Activated naive CD8-positive, alpha-beta T cell treated with anti-CD3 and anti-CD28 coated beads, Interleukin-2, amount 50 U/mL, for 24 hours (primary cell): ENCODE results near the gene MYO5B.
A peak's percentile ranks its signal among the peaks of the same experiment; 100 is the strongest.

ENCODE experiments used
- ATAC-seq: fragments of 150-1000 bp; cut with Tn5 transposase; one replicate; pipeline ENCODE4 v1.10.0; 2021
- DNase-seq: peaks from one replicate; pipeline ENCODE4 v3.0.0; 2021
- H3K27ac Mint-ChIP-seq: one replicate; pipeline ENCODE4 v1.8.0; 2021; ENCODE audit warnings: mild to moderate bottlenecking, mixed read lengths
- H3K27me3 Mint-ChIP-seq: one replicate; pipeline ENCODE4 v1.8.0; 2021; ENCODE audit warnings: mixed read lengths
- H3K36me3 Mint-ChIP-seq: one replicate; pipeline ENCODE4 v1.8.0; 2021; ENCODE audit warnings: low read depth, mixed read lengths
- H3K4me1 Mint-ChIP-seq: one replicate; pipeline ENCODE4 v1.8.0; 2021; ENCODE audit warnings: mixed read lengths
- H3K4me3 Mint-ChIP-seq: one replicate; pipeline ENCODE4 v1.8.0; 2021; ENCODE audit warnings: mild to moderate bottlenecking, moderate library complexity, mixed read lengths
- H3K9me3 Mint-ChIP-seq: one replicate; pipeline ENCODE4 v1.8.0; 2021; ENCODE audit warnings: mixed read lengths

Gene MYO5B

DNA sequence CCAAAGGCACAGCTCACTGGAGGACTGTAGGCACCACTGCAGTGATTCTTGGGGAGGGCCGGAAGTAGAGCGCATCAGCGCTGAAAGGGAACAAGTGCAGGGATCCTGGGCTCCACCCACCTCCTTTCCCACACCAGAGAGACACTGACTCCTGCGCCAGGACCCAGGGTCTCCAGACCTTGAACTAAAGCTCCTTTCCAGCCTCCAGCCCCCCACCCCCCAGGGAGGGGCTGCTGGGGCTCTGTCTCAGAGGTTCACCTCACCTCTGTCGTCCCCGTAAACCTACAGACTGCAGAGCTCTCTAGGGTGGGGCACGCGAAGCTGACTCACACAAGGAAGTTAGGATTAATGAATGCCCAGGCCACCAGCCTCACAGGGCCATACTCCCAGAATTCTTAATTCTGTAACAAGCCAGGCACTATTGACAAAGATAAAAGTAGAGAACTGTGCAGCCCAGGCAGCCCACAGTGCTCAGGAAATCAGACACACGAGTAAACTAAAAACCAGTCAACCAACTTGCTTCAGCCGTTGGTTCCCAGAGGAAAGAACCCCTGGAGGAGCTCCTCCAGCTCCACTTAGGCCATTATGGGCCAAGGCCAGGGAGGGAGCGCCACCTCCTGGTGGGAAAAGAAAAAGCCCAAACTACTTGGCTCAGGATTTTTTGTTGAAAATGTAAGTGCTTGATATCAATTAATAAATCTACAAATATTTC is 336.5 kb downstream of the MYO5B start:
- no peak overlapping the region for H3K27ac Mint-ChIP-seq
- no peaks in the 10 kb centered on the region for H3K36me3 Mint-ChIP-seq
- H3K4me1 Mint-ChIP-seq = no peaks in the 10 kb centered on the region
- H3K9me3 Mint-ChIP-seq = no peaks in the 10 kb centered on the region
- H3K27me3 Mint-ChIP-seq = no peaks in the 10 kb centered on the region
- DNase-seq (peak; percentile 71), ATAC-seq (no peak)
- H3K4me3 Mint-ChIP-seq = no peak overlapping the region

DNA sequence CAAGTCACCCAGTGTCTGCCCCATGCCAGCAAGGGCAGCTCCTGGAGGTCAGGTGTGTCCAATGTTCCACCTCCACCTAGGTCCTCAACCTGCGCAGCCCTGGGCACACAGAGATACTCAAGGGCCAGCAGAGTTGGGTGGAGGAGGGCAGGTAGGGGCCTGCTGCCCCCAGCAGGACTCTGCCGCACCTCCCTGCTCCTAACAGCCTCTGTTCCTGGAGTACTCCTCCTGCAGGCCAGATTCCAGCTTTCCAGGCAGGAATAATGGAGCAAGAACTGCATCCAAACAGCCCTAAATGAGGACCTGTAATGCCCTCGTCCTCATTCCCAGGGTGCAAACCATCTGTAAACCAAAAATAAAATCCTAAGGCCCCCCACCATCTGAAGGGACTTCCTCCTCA is 337.2 kb downstream of the MYO5B start:
- H3K36me3 Mint-ChIP-seq = no peaks in the 10 kb centered on the region
- no peaks in the 10 kb centered on the region for H3K4me1 Mint-ChIP-seq
- DNase-seq = no peak
- ATAC-seq = no peak
- H3K4me3 Mint-ChIP-seq = no peak overlapping the region
- H3K9me3 Mint-ChIP-seq = no peaks in the 10 kb centered on the region
- no peak overlapping the region for H3K27ac Mint-ChIP-seq
- no peaks in the 10 kb centered on the region for H3K27me3 Mint-ChIP-seq

DNA sequence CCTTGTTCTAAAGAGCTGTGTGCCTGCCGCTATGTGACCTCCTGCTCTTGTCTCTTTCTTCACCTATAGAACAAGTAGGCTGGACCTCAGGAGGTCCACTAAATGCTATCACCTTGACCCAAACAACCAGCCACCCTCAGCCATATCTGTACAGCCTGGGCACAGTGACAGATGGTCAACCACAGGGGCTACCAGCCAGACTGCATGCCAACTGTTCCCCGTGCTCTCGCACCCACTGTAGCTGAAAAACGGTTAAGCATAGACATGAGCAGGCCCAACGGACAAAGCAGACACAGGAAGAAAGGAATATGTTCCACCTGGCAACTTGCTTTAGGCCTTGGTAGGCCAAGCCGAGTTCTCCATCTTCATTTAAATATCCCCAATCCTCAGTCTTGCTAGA is 338.5 kb downstream of the MYO5B start:
- H3K27me3 Mint-ChIP-seq = no peaks in the 10 kb centered on the region
- H3K27ac Mint-ChIP-seq = no peak overlapping the region
- H3K9me3 Mint-ChIP-seq = no peaks in the 10 kb centered on the region
- DNase-seq = no peak
- no peak overlapping the region for H3K4me3 Mint-ChIP-seq
- ATAC-seq = no peak
- no peaks in the 10 kb centered on the region for H3K4me1 Mint-ChIP-seq
- H3K36me3 Mint-ChIP-seq = no peaks in the 10 kb centered on the region

DNA sequence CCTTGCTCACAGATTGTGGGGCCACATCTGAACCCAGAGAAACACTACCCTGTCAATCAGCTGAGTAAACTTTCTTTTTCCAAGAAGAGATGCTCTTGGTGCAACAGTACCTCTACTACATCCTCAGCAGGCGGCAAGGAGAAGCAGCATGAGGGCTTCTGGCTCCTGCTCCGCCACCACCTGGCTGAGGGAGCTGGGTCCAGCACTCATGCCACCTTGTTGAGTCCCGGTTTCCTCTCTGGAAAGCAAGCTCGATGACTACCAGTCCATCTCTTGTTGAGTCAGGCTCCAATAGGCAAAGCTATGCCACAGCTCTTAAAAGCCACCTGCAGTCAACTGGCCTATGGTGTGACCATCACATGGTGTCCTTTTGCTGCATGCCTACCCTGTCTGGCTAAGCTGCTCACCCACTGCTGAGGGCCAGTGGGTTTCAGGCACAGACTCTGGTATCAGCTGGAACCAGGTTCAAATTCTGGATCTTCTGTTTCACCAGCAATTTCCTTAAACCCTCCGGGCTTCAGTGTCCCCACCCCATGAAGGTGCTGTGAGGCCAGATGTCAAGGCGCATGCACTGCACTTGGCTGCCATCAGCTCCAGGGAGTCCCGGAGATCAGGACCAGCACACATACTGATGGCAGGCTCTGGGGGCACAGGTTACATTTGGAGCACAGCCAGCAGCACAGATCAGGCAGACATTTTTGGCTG is 339.1 kb downstream of the MYO5B start:
- Mint-ChIP-seq H3K4me1 (no peaks in the 10 kb centered on the region), H3K27ac (no peak overlapping the region), H3K9me3 (no peaks in the 10 kb centered on the region), H3K27me3 (no peaks in the 10 kb centered on the region), H3K4me3 (no peak overlapping the region), H3K36me3 (no peaks in the 10 kb centered on the region)
- no peak for DNase-seq
- no peak for ATAC-seq

DNA sequence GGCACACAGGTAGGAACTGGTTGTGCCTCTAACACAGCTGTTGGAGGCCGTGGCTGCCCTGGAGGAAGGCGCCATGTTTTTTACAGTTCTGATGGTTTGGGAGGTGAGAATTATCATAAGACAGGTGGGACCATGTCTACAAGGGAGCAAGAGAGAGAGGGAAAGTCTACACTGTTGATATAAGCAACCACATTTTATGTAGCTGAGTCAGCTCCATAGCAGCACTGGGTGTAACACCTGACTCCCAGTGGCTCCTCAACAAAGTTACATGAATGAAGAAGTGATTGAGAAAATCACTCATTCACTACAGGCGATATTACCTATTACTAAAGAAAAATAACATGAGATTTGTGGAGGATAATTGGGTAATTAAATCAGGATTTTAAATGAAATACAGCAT is 340.3 kb downstream of the MYO5B start:
- Mint-ChIP-seq H3K36me3 (no peaks in the 10 kb centered on the region), H3K9me3 (no peaks in the 10 kb centered on the region), H3K4me1 (no peaks in the 10 kb centered on the region), H3K27me3 (no peaks in the 10 kb centered on the region), H3K27ac (no peak overlapping the region), H3K4me3 (no peak overlapping the region)
- DNase-seq (no peak), ATAC-seq (no peak)

DNA sequence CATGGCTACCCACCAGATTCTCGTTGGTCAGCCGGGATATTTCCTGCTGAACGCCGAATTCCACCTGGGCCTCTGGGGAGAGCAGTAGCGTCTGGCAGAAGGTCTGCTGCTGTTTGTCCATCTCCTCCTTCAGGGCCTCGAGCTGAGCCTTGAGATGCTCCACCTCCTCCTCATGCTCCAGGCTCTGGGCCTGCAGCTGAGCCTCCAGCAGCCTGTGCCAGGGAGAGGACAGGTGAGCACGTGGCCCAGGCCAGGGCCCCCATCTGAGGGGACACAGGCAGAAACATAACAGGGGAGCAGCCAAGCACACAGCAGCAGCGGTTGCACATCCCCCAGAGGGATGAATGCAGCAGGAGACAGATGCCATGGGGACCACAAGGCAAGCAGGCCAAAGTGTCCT is 341.5 kb downstream of the MYO5B start:
- no peaks in the 10 kb centered on the region for H3K9me3 Mint-ChIP-seq
- H3K4me3 Mint-ChIP-seq = no peak overlapping the region
- H3K27me3 Mint-ChIP-seq = peaks cover 2% of the 10 kb centered on the region
- H3K27ac Mint-ChIP-seq = no peak overlapping the region
- H3K36me3 Mint-ChIP-seq = no peaks in the 10 kb centered on the region
- H3K4me1 Mint-ChIP-seq = no peaks in the 10 kb centered on the region
- DNase-seq (no peak), ATAC-seq (no peak)

DNA sequence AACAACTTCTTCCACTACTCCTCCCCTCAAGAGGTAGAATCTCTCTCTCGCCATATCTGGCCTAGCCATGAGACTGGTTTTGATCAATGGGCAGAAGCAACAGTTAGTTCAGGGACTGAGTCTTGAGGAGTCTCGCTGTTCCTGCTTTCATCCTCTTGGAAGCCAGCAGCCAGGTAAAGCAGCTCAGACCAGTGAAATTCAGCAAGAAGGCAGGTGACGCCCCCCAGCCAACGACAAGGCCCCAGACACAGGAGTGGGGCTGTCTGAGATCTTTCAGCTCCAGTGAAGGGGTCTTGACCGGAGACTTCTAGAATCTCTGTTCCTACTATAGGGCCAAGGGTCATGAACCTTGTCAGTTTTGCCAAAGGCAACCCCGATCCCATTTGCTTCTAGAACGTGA is 341.9 kb downstream of the MYO5B start:
- no peak overlapping the region for H3K4me3 Mint-ChIP-seq
- H3K4me1 Mint-ChIP-seq = no peaks in the 10 kb centered on the region
- ATAC-seq (no peak), DNase-seq (no peak)
- no peaks in the 10 kb centered on the region for H3K9me3 Mint-ChIP-seq
- H3K27ac Mint-ChIP-seq = no peak overlapping the region
- H3K27me3 Mint-ChIP-seq = peaks cover 2% of the 10 kb centered on the region
- H3K36me3 Mint-ChIP-seq = no peaks in the 10 kb centered on the region

DNA sequence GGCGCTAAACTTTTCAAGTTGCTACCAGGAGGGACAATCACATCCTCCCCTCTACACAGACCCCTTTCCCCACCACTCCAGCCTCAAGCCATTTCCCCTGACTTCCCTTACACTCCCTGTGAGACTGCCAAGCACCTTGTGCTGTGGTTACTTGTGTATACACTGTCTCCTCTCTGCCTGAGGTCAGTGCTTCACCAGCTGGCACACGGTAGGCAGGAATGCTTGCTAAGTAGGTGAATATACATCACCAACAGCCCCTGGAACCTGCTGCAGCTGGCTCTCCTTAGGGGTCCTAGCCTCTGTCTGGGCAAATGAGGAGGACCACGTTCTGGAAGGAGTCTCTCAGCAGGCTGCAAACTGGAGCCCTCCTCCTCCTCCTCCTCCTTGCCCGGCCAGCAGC is 343.3 kb downstream of the MYO5B start:
- DNase-seq (no peak), ATAC-seq (no peak)
- Mint-ChIP-seq H3K4me1 (no peaks in the 10 kb centered on the region), H3K27ac (no peak overlapping the region), H3K27me3 (peaks cover 2% of the 10 kb centered on the region), H3K36me3 (no peaks in the 10 kb centered on the region), H3K9me3 (no peaks in the 10 kb centered on the region), H3K4me3 (no peak overlapping the region)

DNA sequence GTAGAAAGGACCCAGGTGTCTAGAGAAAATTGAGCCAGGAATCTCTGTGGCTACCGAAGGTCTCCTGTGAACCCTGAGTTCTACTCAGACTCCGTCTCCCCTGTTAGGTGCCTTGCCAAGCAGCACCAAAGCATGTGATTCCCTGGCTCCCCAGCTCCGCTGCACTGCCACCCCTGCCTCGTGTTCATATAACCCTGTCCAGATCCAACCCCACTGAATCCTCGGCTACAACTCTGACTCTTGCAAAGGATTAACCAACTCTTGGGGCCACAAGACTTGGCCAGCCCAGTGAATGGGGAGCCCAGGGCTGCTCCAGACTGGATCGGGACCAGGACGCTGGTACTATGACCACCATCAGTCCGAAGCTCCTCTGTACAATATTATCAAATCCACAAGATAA is 344.3 kb downstream of the MYO5B start:
- ATAC-seq = no peak
- no peaks in the 10 kb centered on the region for H3K4me1 Mint-ChIP-seq
- no peak for DNase-seq
- no peaks in the 10 kb centered on the region for H3K9me3 Mint-ChIP-seq
- H3K27me3 Mint-ChIP-seq = peaks cover 2% of the 10 kb centered on the region
- no peaks in the 10 kb centered on the region for H3K36me3 Mint-ChIP-seq
- no peak overlapping the region for H3K27ac Mint-ChIP-seq
- no peak overlapping the region for H3K4me3 Mint-ChIP-seq

DNA sequence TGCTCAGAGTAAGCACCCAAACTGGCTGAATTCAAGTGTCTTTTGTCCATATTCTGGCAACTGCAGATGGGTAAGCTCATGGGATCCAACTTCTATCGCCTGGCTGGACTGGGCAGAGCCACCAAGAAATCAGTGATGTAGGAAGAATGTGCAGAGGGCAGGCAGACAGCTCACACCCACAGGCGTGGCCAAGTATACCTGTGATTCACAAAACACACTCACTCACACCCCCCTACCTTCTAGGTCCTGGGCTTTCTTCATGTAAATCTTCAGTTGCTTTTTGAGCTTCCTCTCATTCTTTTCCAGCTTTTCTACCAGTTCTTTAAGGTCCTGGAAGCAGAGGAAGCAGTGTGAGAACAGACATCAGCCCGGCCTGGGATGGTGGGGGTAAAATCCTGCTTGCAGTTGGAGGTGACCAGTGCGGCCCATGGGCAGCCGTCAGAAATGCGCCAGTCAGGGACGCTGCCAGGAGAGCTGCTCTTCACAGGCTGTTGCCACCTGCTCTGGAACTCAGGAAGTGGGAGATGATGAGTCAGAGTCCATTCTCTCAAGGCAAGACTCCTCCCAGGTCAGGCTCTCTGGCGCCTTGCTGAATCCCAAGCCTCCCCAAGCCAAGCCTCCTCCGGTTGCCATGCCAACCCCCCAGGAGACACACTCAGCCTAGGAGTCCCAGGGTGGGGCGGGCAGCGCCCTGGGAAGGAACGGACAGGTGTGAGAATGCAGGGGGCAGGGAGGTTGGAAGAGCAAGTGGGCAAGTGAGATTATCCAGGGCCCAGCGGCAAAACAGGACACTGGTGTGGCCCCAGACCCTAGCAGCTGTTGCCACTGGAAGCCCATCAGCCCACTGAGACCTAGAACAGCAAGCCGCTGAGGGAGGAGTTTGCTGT is 345.4 kb downstream of the MYO5B start:
- ATAC-seq (no peak), DNase-seq (no peak)
- Mint-ChIP-seq H3K27me3 (peaks cover 2% of the 10 kb centered on the region), H3K36me3 (no peaks in the 10 kb centered on the region), H3K4me1 (no peaks in the 10 kb centered on the region), H3K9me3 (no peaks in the 10 kb centered on the region), H3K4me3 (no peak overlapping the region), H3K27ac (no peak overlapping the region)

DNA sequence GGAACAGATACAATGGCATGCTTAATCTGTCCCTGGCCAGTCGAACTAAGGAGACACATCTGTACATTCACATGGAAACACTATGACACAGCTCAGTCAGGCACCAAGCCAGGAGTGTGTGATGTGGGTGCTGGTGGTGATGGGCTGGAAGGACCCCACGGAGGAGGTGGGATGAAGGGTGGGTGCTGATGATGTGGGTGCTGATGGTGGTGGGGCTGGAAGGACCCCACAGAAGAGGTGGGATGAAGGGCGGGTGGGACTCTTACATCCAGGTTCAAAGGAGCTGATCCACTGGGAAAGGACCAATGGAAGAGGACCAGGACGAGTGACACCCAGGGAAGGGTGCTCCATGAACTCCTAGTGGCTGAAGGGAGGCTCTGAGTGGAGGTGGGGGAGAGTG is 346.8 kb downstream of the MYO5B start:
- Mint-ChIP-seq H3K9me3 (no peaks in the 10 kb centered on the region), H3K27me3 (peaks cover 2% of the 10 kb centered on the region), H3K4me1 (no peaks in the 10 kb centered on the region), H3K36me3 (no peaks in the 10 kb centered on the region), H3K27ac (no peak overlapping the region), H3K4me3 (no peak overlapping the region)
- ATAC-seq (no peak), DNase-seq (no peak)

DNA sequence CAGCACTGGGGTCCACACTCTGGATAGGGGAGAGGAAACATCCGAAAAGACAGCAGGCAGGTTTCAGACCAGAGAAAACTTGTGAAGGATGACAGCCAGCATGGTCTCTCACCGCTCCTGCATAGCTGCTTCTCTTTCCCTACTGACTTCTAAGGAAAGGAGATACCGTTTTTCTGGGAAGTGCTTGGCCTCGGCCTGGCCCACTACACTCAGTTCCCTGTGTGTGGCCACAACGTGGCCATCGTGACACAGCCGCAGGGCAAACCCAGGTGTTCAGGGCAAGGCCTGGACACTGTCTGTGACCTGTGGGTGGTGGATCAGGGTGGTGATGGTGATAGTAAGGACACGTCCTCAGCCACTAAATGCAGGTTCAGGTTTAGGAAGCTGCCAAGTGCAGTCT is 347.4 kb downstream of the MYO5B start:
- ATAC-seq = no peak
- Mint-ChIP-seq H3K27me3 (peaks cover 2% of the 10 kb centered on the region), H3K27ac (no peak overlapping the region), H3K9me3 (no peaks in the 10 kb centered on the region), H3K36me3 (no peaks in the 10 kb centered on the region), H3K4me1 (no peaks in the 10 kb centered on the region), H3K4me3 (no peak overlapping the region)
- DNase-seq = no peak

DNA sequence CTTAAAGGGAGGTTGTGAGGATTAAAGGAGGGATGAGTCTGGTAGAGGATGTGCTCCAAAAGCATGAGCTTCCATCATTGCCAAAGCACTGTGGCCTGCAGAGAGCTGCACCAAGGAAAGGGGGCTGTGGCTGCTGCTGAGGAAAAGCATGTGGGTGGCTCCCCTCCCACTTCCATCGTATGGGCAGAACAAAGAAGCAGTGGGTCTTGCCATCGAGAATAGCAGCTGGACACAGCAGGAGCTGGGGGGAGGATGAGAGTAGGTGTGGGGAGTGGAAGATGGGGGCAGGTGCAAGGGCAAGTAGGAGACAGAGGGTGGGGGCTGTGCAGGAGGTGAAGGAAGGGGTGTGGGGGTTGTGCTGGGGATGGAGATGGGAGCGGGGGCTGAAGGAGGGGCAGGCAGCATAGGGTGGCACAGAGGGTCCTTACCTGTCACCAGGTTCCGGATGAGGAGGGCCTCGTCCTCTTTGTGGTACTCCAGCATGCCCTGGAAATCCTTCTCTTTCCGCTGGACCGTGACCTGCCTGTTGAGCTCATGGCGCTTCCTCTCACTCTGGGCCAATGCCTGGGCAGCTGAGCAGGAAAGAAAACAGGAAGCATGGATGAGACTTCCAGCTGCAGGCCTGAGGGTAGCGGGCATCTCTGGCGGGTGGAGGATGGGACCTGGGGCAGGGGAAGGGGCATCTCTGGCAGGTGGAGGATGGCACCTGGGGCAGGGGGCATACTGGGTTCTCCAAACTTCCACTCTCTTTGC is 348.1 kb downstream of the MYO5B start:
- Mint-ChIP-seq H3K4me1 (no peaks in the 10 kb centered on the region), H3K4me3 (no peak overlapping the region), H3K9me3 (no peaks in the 10 kb centered on the region), H3K27ac (no peak overlapping the region), H3K36me3 (no peaks in the 10 kb centered on the region), H3K27me3 (peaks cover 2% of the 10 kb centered on the region)
- ATAC-seq (no peak), DNase-seq (no peak)

DNA sequence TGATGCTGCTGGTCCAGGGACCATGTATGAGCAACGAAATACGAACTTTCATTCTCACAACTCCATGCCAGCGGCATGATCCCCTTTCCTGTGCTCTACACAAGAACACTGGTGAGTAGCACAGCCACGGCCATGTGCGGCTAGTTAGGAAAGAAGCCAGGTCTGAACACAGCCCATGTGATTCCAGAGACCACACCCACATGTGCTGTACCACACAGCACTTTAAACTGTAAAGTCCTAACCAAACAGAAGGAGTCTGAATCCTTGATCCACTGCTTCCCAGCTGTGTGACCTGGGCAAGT is 348.6 kb downstream of the MYO5B start:
- H3K27ac Mint-ChIP-seq = no peak overlapping the region
- ATAC-seq (no peak), DNase-seq (no peak)
- H3K27me3 Mint-ChIP-seq = peaks cover 2% of the 10 kb centered on the region
- H3K9me3 Mint-ChIP-seq = no peaks in the 10 kb centered on the region
- no peak overlapping the region for H3K4me3 Mint-ChIP-seq
- H3K4me1 Mint-ChIP-seq = no peaks in the 10 kb centered on the region
- no peaks in the 10 kb centered on the region for H3K36me3 Mint-ChIP-seq
